Pons (tissue), 1 donor: Measurements from ENCODE around the gene SLC66A3.
"Not testable (repeated sequence)": the region's sequence is repeated elsewhere in the genome, so short reads cannot be mapped to it uniquely, and the experiment has no call there.

Source experiments
- DNase-seq: peaks from one replicate; pipeline ENCODE4 v3.0.0-alpha.2; 2016; ENCODE audit warnings: low spot score

SLC66A3 gene

DNA sequence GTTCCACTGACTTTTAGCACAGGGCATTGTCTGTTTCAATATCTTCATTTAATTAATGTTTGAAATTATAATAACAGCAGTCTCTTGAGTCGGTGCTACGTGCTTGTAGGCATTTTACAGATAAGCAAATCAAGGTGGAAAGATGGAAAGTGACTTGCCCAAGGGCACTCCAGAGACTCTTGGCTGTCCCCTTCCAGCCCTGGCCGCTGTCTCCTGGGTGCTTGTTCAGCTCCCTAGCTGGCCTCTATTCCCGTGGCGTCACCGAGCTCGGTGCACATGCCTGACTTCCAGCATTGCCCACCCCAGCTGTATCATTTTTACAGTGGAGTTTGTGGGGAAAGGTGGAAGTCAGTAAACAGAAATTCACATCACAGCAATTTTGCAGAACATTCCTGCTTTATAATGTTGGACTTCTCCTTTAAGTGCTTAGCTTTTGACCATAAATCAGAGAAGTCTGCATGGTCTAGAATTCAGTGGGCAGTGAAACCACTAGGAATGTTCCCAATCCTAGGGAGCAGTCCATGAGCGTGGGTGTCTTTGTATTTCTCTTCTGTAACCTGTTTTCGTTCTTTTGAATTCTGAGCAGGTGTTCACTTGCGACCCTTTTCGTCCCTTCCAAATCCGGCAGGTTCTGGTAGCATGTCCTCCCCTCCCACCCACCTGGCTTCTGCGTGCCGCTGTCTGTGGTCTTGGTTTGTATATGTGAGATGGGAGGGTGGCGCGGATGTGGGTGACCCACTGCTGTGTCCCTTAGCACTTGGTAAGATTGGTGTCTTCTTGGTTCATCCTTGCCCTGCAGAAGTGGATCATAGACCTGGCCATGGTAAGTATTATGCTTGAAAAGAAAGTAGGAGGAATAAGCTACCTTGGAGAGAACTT lies 8.4 kb downstream of the SLC66A3 start:
- no peak for DNase-seq

DNA sequence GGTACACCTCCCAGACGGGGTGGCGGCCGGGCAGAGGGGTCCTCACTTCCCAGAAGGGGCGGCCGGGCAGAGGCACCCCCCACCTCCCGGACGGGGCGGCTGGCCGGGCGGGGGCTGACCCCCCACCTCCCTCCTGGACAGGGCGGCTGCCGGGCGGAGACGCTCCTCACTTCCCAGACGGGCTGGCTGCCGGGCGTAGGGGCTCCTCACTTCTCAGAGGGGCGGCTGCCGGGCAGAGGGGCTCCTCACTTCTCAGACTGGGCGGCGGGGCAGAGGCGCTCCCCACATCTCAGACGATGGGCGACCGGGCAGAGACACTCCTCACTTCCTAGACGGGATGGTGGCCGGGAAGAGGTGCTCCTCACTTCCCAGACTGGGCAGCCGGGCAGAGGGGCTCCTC lies 9.8 kb downstream of the SLC66A3 start:
- not testable (repeated sequence) for DNase-seq

DNA sequence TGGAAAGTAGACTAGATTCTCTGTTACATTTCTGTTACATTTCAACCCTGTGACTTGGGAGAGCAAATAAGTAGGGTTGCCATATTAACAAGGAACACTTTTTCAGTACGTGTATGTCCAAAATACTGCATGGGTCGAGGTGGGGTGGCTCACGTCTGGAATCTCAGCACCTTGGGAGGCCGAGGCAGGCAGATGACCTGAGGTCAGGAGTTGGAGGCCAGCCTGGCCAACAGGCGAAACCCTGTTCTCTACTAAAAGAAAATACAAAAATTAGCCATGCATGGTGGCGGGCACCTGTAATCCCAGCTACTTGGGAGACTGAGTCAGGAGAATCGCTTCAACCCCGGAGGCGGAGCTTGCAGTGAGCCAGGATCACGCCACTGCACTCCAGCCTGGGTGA lies 11.2 kb downstream of the SLC66A3 start:
- DNase-seq = no peak

DNA sequence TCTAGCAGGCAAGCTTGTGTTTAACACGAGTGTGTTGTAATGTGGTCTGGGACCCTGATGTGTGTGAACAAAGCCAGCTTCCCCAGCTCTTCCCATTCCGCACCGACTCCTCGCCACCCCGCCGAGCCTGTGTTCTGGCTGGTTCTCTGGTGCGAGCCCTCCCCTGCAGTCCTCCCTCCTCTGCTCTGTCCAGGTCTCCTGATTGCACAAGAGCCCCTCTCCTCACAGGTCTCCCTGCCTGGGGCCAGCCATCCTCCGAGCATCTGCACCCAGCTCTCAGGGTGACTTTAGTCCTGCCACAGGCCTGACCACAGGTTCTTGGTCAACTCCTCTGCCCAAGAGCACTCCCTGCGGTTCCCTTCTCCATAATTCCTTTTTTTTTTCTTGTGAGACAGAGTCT lies 13.2 kb downstream of the SLC66A3 start:
- DNase-seq = no peak

DNA sequence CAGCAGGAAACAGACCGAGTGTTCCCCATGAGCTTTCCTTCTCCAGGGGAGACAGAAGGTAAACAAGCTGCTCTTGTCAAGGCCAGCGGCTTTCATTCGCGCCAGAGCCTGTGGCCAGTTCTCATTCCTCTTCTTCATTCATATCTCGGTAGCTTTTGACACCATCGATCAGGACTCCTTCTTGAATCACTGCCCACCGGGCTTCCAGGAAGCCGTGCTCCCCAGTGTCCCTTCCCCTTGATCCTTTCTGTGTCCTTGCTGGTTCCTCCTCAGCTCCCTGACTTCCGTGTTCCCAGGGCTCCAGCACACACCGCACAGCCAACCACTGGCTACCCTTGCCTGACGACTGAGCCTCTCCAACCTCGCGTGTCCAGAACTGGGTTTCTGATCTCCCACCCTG lies 14.1 kb downstream of the SLC66A3 start:
- DNase-seq = no peak

DNA sequence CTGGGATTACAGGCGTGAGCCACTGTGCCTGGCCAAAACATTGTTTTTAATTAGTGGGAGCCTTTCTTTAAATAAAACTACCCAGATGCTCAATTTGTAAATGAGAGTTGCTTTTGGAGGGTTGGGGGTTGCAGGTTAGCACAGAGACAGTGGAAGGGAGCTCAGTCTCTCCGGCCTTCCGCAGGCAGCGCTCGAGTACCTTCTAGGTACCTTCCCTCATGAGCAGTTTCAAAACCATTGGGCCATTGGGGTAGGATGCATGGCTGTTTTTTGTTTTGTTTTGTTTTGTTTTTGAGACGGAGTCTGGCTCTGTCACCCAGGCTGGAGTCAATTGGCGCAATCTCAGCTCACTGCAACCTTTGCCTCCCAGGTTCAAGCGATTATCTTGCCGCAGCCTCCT lies 19.0 kb downstream of the SLC66A3 start:
- no peak for DNase-seq

DNA sequence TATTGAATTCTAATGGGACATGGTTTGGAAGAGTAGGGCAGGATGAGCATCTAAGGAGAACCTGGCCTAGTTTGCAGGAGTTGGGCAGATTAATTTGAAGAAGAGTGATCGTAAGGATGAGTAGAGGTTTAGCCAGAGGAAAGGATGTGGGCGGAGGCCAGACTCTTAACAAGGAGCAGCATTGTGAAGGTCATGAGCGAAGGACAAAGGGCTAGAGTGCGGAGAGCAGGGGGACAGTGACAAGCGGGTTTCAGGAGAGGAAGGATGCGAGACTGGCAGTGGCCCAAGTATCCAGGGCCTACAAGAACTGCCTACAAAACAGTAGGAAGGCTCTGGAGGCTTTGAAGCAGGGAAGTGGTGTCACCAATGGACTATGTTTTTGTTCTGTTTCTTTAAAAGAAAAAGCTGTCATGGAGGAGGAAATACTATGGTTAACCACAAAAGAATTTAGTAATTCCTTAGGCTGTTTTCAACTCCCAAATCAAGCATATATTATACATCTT lies 20.1 kb downstream of the SLC66A3 start:
- peak; percentile 52 for DNase-seq

DNA sequence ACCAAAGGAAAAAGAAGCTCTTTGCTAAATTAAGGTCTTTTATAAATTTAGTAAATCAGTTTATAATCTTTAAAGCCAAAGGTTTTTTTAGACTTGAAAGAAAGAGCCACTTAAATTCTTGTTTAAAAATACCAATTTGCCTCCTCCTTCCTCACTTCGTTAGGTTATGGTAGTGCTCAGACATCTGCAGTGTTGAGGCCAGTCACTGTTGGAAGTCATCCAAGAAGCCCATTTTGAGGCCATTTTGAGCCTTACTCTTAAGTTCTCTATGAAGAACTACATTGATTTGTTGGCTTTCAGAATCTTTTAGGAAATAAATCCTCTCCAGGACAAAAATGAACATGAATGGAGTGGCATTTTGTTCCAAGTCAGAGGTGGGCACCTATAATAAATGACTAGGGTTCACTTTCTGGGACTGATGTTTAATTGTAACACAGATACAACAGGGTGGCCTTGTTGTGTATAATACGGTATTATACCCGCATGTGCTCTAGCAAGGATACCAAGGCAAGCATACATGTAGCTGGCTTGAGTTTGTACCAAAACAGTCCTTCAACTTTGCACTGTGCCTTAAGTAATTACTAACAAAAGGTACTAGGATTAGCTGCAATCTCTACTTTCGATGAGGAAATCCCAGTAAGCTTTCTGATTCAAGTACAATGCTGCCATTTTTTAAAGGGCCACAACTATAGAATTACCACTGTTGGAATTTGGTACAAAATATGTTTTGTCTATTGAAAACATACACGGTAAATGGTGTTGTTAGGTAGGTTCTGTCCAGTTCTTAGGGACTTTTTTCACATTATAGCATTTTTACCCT lies 22.8 kb downstream of the SLC66A3 start:
- DNase-seq = no peak

DNA sequence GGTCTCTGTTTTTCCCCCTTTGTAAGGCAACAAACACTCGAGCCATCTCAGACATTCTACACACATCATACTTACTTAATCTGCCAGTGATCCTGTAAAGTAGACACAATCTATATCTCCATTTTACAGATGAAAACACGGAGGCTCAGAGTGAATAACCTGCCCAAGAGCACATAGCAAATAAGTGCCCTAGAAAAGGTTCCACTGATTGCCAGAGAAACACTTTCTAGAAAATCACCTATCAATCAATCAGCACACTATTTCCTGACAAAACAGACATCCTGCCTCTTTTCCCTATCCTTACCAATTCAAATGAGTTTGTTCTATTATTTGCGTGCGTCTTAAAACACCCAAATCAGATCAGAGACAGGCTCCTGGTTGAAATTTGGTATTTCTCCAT lies 23.9 kb downstream of the SLC66A3 start:
- DNase-seq = no peak

DNA sequence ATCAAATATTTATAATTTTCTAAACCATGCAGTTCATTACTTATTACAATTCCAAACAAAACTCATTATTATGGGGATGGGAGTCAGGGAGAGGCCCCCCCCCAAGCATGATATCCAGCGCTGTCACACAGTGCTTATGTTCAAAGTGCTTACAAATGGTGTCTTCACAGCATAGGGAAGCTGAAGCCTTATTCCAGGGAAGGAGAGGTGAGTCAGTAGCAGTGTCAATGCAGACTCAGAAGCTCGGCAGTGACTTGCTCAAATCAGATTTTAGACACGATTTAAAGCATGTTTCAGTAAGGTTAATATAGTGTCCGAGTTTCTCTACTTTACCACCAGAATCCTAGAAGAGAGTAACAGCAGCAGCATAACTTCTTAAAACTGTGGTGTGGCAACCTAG lies 24.6 kb downstream of the SLC66A3 start:
- no peak for DNase-seq

DNA sequence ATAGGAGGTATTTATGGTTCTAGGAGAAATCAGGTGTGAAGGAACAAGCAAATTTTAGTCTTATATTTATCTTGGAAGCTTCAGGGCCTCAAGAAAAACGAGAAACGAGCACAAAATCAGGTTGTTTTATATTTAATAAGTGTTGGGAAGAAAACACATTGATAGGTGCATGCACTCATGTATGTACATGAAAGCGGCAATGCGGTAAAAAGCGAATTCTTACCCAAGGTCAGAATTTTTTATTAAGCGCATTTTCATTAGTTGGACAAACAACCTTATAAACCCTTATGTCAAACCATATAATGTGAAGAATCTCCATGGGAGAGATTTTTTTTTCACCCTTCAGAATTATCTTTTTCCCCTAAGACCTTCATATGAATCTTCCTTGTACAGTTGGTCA lies 25.4 kb downstream of the SLC66A3 start:
- DNase-seq = no peak

DNA sequence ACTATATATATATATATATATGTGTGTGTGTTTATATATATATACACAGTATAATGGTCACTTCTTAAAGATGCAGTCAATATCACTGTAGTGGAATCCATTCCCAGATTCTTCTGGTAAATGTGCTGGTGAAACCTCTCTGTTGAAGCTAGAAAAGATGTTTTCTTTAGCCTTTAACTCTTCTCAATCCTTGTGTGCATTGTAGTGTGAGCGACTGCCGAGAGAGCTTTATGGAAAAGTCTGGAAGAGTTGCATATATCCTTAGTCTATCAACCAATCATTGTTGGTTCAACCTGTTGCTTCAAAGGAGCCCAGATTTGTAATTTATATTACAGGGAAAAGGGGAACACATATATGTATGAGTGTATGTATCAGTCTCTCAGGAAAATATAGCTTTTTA lies 27.7 kb downstream of the SLC66A3 start:
- DNase-seq = no peak

DNA sequence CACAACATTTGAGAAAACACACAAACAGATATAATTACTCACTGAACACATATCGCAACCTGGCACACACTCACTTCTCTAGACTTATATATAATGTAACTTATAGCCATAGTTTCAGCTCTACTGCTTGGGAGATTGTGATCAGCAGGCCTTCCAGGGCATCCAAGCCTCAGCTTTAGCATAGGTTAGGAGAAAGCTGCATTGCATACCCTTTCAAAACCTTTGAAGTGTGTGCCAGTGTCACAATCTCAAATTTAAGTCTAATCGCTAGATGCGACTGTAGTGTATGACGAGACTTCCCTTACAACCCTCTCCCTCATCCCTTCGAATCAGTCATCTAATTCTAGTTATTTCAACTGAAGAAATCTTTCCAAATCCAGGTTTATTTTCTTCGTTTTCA lies 30.9 kb downstream of the SLC66A3 start:
- DNase-seq = no peak

DNA sequence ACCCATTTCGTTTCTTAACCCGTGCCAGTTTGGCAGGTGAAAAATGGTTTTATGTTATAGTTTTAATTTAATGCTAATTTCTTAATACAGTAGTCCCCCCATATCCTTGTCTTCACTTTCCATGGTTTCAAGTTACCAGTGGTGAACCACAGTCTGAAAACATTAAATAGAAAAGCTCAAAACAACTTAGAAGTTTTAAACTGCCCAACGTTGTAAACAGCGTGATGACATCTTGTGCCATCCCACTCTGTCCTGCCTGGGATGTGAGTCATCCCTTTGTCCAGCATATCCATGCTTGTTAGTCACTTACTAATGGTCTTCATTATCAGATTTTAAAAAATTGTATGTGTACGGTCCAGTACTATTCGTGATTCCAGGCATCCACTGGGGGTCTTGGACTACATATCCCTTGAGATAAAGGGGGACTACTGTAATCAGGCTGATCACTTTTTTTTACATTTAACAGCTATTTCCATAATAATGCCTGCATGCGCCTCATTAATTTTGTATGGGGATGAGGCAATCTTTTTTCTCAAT lies 31.9 kb downstream of the SLC66A3 start:
- DNase-seq = no peak

DNA sequence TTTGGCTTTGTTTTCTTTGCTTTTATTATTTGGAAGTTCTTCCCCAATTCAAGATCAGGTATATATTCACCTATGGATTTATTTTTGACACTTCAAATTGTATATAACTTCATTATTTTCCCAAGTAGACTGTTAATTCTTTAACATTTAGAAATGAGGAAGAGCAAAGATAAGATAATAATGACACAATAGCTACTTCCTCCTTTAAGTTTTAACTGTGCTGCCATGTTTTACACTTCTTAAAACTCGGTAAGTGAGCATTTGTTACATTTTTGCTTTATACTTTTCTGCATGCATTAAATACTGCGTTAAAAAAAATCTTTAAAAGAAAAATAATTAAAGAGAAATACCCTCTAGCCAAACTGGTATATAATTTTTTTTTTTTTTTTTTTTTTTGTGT lies 32.5 kb downstream of the SLC66A3 start:
- no peak for DNase-seq

DNA sequence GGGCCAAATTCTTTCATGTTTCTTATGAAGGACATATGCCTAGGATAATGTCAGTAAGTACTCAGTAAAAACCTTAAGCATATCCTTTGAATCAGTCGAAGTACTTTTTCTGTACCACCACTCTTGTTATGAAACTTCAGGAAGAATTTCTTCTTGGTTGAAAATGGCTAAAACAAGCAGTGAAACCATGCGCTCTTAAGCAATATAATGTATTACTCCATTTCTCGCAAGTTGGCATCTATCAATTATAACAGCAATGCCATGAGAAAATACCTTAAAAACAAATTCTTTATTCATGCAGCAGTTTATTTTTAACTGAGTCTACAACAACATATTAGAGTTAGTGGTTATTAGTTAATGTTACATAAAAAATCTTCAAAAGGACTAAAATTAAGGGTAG lies 41.0 kb downstream of the SLC66A3 start:
- DNase-seq = no peak

DNA sequence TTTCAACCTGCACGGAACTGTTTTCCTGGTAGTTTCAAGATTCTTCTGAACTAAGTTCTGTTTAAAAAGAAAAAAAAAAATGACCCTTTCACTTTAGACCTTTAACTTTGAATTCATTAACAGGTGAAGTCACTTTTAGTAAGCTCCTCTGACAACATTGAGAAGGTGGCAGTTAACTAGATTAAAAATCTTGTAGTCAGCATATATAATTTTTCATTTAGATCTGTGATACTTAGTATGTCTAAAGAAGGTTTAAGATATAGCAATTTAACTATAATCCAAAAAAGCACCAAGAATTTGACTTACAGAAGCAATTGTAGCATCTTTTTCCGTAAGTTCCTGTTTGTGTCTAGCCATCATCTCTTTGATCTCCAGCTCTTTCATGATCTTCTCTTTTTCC lies 45.4 kb downstream of the SLC66A3 start:
- DNase-seq = no peak

DNA sequence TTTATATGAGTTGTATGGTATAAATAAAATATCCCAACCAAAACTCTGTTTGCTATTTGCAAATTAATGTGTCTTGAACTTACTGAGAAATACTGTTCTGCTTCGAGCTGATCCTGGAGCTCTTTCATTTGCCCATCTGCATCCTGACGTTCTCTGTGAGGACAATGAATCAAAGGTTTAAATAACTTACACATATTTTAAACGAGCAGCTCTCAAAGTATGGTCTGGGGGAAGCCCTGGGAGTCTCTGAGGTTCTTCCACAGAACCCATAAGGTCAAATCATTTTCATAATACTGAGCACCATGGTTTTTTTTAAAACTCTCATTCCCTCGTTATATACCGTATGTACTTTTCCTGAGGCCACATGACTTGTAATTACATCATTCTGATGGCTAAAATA lies 46.7 kb downstream of the SLC66A3 start:
- DNase-seq = no peak

DNA sequence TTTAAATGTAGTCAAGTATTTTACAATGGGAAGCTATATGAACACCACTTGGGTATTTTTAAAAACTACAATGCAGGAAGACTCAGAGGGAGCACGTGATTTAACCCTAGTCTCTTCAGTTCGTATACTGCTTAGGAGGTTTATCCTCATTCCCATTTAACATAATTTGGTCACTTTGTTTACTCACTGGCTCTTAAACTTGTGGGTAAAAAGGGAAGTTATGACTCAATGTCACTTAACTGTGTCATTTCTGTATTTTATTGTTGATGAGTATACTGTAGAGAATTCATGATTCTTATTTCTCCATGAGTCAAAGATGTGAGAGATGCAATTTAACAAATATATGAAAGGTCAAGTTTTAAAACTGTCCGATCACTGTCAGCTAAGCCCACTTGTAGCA lies 48.2 kb downstream of the SLC66A3 start:
- no peak for DNase-seq

DNA sequence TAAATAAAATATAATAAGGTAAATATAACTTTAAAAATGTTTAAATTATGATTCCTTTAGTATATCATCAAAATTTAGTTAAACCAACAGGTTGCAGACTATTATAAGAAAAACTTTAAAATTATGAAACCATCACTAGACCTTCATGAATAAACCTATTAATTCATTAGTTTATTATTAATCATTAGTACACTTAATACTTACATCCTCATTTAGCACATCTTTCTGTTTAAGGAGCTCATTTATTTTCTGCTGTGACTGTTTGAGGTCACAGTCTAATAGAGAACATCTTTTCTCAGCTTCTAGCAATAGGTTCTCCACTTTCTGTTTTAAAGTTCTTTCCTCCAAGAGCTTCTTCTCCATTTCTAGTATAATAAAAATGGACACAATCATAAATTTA lies 52.8 kb downstream of the SLC66A3 start:
- no peak for DNase-seq

DNA sequence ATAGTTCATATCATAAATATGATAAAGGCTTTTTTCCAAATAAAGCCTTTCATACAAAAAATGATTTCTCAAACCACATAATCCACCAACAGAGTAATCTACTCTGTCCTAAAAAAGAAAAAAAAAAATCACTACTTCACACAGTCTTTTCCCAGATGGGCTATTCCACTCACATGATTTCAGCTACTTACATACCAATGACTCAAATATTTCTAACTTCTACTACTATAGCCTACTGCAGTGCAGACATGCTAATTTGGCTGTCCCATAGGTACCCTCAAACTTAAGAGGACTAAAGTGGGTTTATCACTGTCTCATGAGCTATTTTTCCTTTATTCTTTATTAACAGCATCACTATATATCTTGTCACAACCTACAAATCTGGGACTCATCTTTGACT lies 57.4 kb downstream of the SLC66A3 start:
- DNase-seq = no peak

DNA sequence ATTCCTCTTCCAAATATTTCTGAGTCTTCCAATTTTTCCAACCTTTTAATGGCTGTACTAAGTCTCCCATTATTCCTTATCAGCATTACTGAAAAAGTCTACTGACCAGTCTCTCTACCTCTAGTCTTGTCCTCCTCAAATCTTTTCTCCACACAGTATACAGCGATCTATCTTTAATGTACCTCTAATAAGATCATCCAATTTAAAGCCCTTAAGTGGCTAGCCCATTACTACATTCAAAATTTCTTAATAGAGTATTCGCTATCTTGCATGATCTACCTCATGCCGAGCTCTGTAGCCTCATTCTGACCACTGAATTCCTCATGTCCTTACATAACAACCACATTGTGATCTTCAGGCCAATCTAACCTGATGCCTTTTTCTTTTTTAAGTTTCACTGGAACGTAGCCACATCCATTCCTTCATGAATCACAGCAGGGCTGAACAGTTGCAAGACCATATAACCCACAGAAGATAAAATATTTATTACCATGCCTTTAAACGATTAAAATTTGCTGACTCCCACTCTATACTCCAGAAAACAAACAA lies 57.9 kb downstream of the SLC66A3 start:
- DNase-seq = no peak

DNA sequence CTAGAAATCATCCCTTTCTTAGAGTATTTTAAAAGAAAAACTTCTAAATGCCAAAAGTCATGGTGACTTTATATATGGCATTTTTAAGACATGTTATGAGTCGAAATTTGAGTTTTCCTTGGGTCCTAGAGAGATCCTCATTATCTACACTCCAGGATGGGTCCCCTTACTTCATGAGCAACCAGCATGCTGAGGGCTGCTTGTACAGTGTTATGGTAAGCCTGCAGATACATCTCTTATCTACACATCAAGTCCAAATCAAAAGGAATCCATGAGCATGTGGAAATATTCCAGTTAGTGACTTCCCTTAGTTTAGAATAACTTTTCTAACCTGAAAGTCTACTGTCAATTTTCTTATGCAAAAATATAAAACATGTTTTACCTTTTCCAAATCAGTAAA lies 58.7 kb downstream of the SLC66A3 start:
- no peak for DNase-seq
